WTC11 (cell line): Measurements from ENCODE around the gene CCDC201. TPM values are rescaled to one million over a fixed set of nuclear protein-coding genes. Genes with fewer than 3 reads are reported as not detected.

ENCODE experiments used
- ATAC-seq: fragments of 200-7000 bp; cut with Tn5 transposase; 2 replicates; pipeline ENCODE4 v1.10.0; 2021; ENCODE audit warnings: mild to moderate bottlenecking, moderate library complexity
- CTCF ChIA-PET: fragments of 300-600 bp; sonication (Branson Sonifier 250); formaldehyde crosslinking; loops from one replicate; lab custom pipeline; 2021; ENCODE audit warnings: antibody characterized with exemption; lab: Charles Lee
- POLR2A ChIA-PET: fragments of 350-600 bp; sonication (Branson Sonifier 250); formaldehyde crosslinking; loops from one replicate; lab custom pipeline; 2021; ENCODE audit warnings: antibody characterized with exemption; lab: Charles Lee
- DNase-seq: peaks from one replicate; pipeline ENCODE4 v3.0.0; 2021; ENCODE audit warnings: low spot score
- H3K27ac Mint-ChIP-seq: 2 replicates; pipeline ENCODE4 v1.8.0; 2021; ENCODE audit warnings: mixed read lengths
- H3K27me3 Mint-ChIP-seq: 2 replicates; pipeline ENCODE4 v1.8.0; 2021; ENCODE audit warnings: low read depth, mild to moderate bottlenecking, moderate library complexity, mixed read lengths
- H3K36me3 Mint-ChIP-seq: 2 replicates; pipeline ENCODE4 v1.8.0; 2021; ENCODE audit warnings: mixed read lengths
- H3K4me1 Mint-ChIP-seq: 2 replicates; pipeline ENCODE4 v1.8.0; 2022; ENCODE audit warnings: mixed read lengths
- H3K4me3 Mint-ChIP-seq: 2 replicates; pipeline ENCODE4 v1.8.0; 2021; ENCODE audit warnings: mild to moderate bottlenecking, moderate library complexity, mixed read lengths
- H3K9me3 Mint-ChIP-seq: 2 replicates; pipeline ENCODE4 v1.8.0; 2021; ENCODE audit warnings: mixed read lengths
- AFF4 ChIP-seq: sonication (generic); formaldehyde crosslinking; IDR thresholded peaks from 2 replicates; pipeline ENCODE4 v1.8.1; 2023; ENCODE audit warnings: mild to moderate bottlenecking, missing genetic modification reagents, borderline replicate concordance
- ATF2 ChIP-seq: sonication (generic); formaldehyde crosslinking; IDR thresholded peaks from 2 replicates; pipeline ENCODE4 v1.8.1; 2022; ENCODE audit warnings: low read depth, missing genetic modification reagents, borderline replicate concordance
- CBFB ChIP-seq: sonication (generic); formaldehyde crosslinking; IDR thresholded peaks from 2 replicates; pipeline ENCODE4 v1.8.1; 2022; ENCODE audit warnings: mild to moderate bottlenecking, low read depth, missing genetic modification reagents
- FOXP4 ChIP-seq: sonication (generic); formaldehyde crosslinking; IDR thresholded peaks from 2 replicates; pipeline ENCODE4 v1.8.0; 2022; ENCODE audit warnings: mild to moderate bottlenecking, missing genetic modification reagents
- GRHL2 ChIP-seq: fragments of 250-450 bp; sonication (Bioruptor Pico); IDR thresholded peaks from 2 replicates; pipeline ENCODE4 v1.8.0; 2022; ENCODE audit warnings: mild to moderate bottlenecking, moderate library complexity; ENCODE audit not compliant: insufficient replicate concordance, severe bottlenecking
- GTF2I ChIP-seq: fragments of 250-450 bp; sonication (Bioruptor Pico); conservative IDR thresholded peaks from 2 replicates; pipeline ENCODE4 v1.4.0; 2021; ENCODE audit warnings: mild to moderate bottlenecking
- HMGA2 ChIP-seq: fragments of 250-450 bp; sonication (Bioruptor Pico); IDR thresholded peaks from 2 replicates; pipeline ENCODE4 v1.4.0; 2021; ENCODE audit warnings: mild to moderate bottlenecking, moderate library complexity
- KAT7 ChIP-seq: sonication (generic); formaldehyde crosslinking; IDR thresholded peaks from 2 replicates; pipeline ENCODE4 v1.8.1; 2023; ENCODE audit warnings: missing genetic modification reagents, mild to moderate bottlenecking, borderline replicate concordance
- MAX ChIP-seq: sonication (generic); formaldehyde crosslinking; IDR thresholded peaks from 2 replicates; pipeline ENCODE4 v1.8.0; 2022; ENCODE audit warnings: mild to moderate bottlenecking, missing genetic modification reagents
- MLX ChIP-seq: sonication (generic); formaldehyde crosslinking; IDR thresholded peaks from 2 replicates; pipeline ENCODE4 v1.8.1; 2023; ENCODE audit warnings: mild to moderate bottlenecking, missing genetic modification reagents, moderate library complexity
- NFE2L1 ChIP-seq: sonication (generic); formaldehyde crosslinking; IDR thresholded peaks from 2 replicates; pipeline ENCODE4 v1.8.1; 2023; ENCODE audit warnings: missing genetic modification reagents
- NR1H2 ChIP-seq: sonication (generic); formaldehyde crosslinking; IDR thresholded peaks from 2 replicates; pipeline ENCODE4 v1.9.0; 2021; ENCODE audit warnings: mild to moderate bottlenecking, moderate library complexity, missing genetic modification reagents
- SMAD4 ChIP-seq: sonication (generic); formaldehyde crosslinking; IDR thresholded peaks from 2 replicates; pipeline ENCODE4 v1.8.0; 2022; ENCODE audit warnings: mild to moderate bottlenecking, missing genetic modification reagents
- ZBTB21 ChIP-seq: sonication (generic); formaldehyde crosslinking; IDR thresholded peaks from 2 replicates; pipeline ENCODE4 v1.8.1; 2023; ENCODE audit warnings: mild to moderate bottlenecking, missing genetic modification reagents, borderline replicate concordance
- ZNF121 ChIP-seq: sonication (generic); formaldehyde crosslinking; IDR thresholded peaks from 2 replicates; pipeline ENCODE4 v1.8.0; 2023; ENCODE audit warnings: missing genetic modification reagents
- ZNF281 ChIP-seq: sonication (generic); formaldehyde crosslinking; IDR thresholded peaks from 2 replicates; pipeline ENCODE4 v1.8.0; 2023; ENCODE audit warnings: mild to moderate bottlenecking, missing genetic modification reagents
- ZNF317 ChIP-seq: sonication (generic); formaldehyde crosslinking; IDR thresholded peaks from 2 replicates; pipeline ENCODE4 v1.8.1; 2023; ENCODE audit warnings: low read depth, mild to moderate bottlenecking, moderate library complexity, missing genetic modification reagents, borderline replicate concordance
- ZNF416 ChIP-seq: fragments of 250-450 bp; sonication (Bioruptor Pico); IDR thresholded peaks from 2 replicates; pipeline ENCODE4 v1.9.0; 2021; ENCODE audit warnings: mild to moderate bottlenecking, inconsistent platforms
- ZNF512 ChIP-seq: sonication (generic); formaldehyde crosslinking; IDR thresholded peaks from 2 replicates; pipeline ENCODE4 v1.8.1; 2022; ENCODE audit warnings: missing genetic modification reagents, borderline replicate concordance
- total RNA-seq: library from RNA; stranded (reverse); gene quantifications from 3 replicates; pipeline ENCODE4 v1.2.3, GENCODE V29; 2021

The CCDC201 gene
- total RNA-seq, 1 experiment from 2014 or later = not detected

- DNase-seq (no peak), ATAC-seq (no peak)
- H3K27ac Mint-ChIP-seq = no peak overlapping the region
- H3K4me1 Mint-ChIP-seq = peaks cover 3% of the 10 kb centered on the region; the same call in 1 of the 2 replicates
- TF ChIP-seq ZNF416 (CRISPR knock-in tag) = no peak
- TF ChIP-seq MLX = no peak
- no peak for TF ChIP-seq ZNF121 (CRISPR knock-in tag)
- TF ChIP-seq NFE2L1 (CRISPR knock-in tag) = no peak
- no peak for TF ChIP-seq AFF4 (CRISPR knock-in tag)
- TF ChIP-seq ZNF317 (CRISPR knock-in tag) = no peak
- no peak for TF ChIP-seq SMAD4 (CRISPR knock-in tag)
- TF ChIP-seq HMGA2 = no peak
- TF ChIP-seq ATF2 (CRISPR knock-in tag) = no peak
- no peak for TF ChIP-seq CBFB (CRISPR knock-in tag)
- TF ChIP-seq ZNF281 (CRISPR knock-in tag) = no peak
- no peak for TF ChIP-seq ZBTB21
- TF ChIP-seq GRHL2 (CRISPR knock-in tag) = no peak
- TF ChIP-seq MAX (CRISPR knock-in tag) = no peak
- no peak for TF ChIP-seq KAT7 (CRISPR knock-in tag)
- TF ChIP-seq ZNF512 (CRISPR knock-in tag) = no peak
- no peak for TF ChIP-seq FOXP4
- TF ChIP-seq NR1H2 = no peak
- no peak for TF ChIP-seq GTF2I
- H3K4me3 Mint-ChIP-seq = no peak overlapping the region
- no peaks in the 10 kb centered on the region for H3K9me3 Mint-ChIP-seq
- CTCF ChIA-PET = interaction anchor here (0.9 kb wide), 1 partner anchor 12 kb away, joined by 3 read pairs; no protein-coding TSS in a partner anchor
- no peaks in the 10 kb centered on the region for H3K36me3 Mint-ChIP-seq
- no peaks in the 10 kb centered on the region; the same call in 1 of the 2 replicates for H3K27me3 Mint-ChIP-seq
- POLR2A ChIA-PET = no interaction called here
Measured at GRCh38 chr7:45910855-45911254, 38.0 kb upstream of the CCDC201 start.
